BE2C (cell line): ENCODE results near the gene DIS3L2.

ENCODE experiments used
- DNase-seq: peaks from one replicate; pipeline ENCODE4 v3.0.0-alpha.2; 2020
- H3K27me3 ChIP-seq: fragments of 250-450 bp; sonication (Bioruptor Pico); 2 replicates; pipeline ENCODE4 v1.5.1; 2020; ENCODE audit warnings: mild to moderate bottlenecking
- H3K36me3 ChIP-seq: fragments of 250-450 bp; sonication (Bioruptor Pico); 2 replicates; pipeline ENCODE4 v1.5.1; 2020; ENCODE audit warnings: mild to moderate bottlenecking
- H3K4me1 ChIP-seq: fragments of 250-450 bp; sonication (Bioruptor Pico); 2 replicates; pipeline ENCODE4 v1.5.1; 2020
- H3K4me3 ChIP-seq: 2 replicates; pipeline ENCODE4 v1.5.1; 2011; ENCODE audit warnings: low read depth, low read length
- H3K9me3 ChIP-seq: fragments of 250-450 bp; sonication (Bioruptor Pico); 2 replicates; pipeline ENCODE4 v1.5.1; 2020
- CTCF ChIP-seq: IDR thresholded peaks from 2 replicates; pipeline ENCODE4 v1.5.1; 2012; ENCODE audit warnings: mild to moderate bottlenecking, low read depth, low read length

Gene DIS3L2

GRCh38 chr2:232134939-232135338, 173.4 kb downstream of the DIS3L2 start:
- Histone ChIP-seq H3K4me1 (no peaks in the 10 kb centered on the region), H3K27me3 (no peaks in the 10 kb centered on the region), H3K36me3 (peaks cover 3% of the 10 kb centered on the region; the same call in 1 of the 2 replicates), H3K4me3 (no peak overlapping the region), H3K9me3 (no peaks in the 10 kb centered on the region)
- TF ChIP-seq CTCF: no peak
- no peak for DNase-seq

- H3K27me3 ChIP-seq: no peaks in the 10 kb centered on the region
- DNase-seq: no peak
Observed at GRCh38 chr2:232137356-232138147, 176.0 kb downstream of the DIS3L2 start.

GRCh38 chr2:232138441-232138840, 176.9 kb downstream of the DIS3L2 start:
- no peaks in the 10 kb centered on the region for H3K9me3 ChIP-seq
- TF ChIP-seq CTCF: no peak

More at GRCh38 chr2:232137356-232138147, 176.0 kb downstream of the DIS3L2 start:
- Histone ChIP-seq H3K9me3 (no peaks in the 10 kb centered on the region), H3K4me1 (no peaks in the 10 kb centered on the region), H3K4me3 (no peak overlapping the region), H3K36me3 (no peaks in the 10 kb centered on the region)
- TF ChIP-seq CTCF: no peak

GRCh38 chr2:232139171-232139594, 177.7 kb downstream of the DIS3L2 start:
- Histone ChIP-seq H3K36me3 (no peaks in the 10 kb centered on the region), H3K4me3 (no peak overlapping the region), H3K27me3 (no peaks in the 10 kb centered on the region), H3K9me3 (no peaks in the 10 kb centered on the region), H3K4me1 (no peaks in the 10 kb centered on the region)
- no peak for TF ChIP-seq CTCF
- no peak for DNase-seq

More at GRCh38 chr2:232138441-232138840, 176.9 kb downstream of the DIS3L2 start:
- H3K27me3 ChIP-seq: no peaks in the 10 kb centered on the region
- no peaks in the 10 kb centered on the region for H3K36me3 ChIP-seq
- DNase-seq: no peak
- H3K4me3 ChIP-seq: no peak overlapping the region
- H3K4me1 ChIP-seq: no peaks in the 10 kb centered on the region

- H3K4me1 ChIP-seq: no peaks in the 10 kb centered on the region
Observed at GRCh38 chr2:232139786-232140562, 178.5 kb downstream of the DIS3L2 start.

More at GRCh38 chr2:232139786-232140562, 178.5 kb downstream of the DIS3L2 start:
- no peak for TF ChIP-seq CTCF
- no peaks in the 10 kb centered on the region for H3K36me3 ChIP-seq
- H3K4me3 ChIP-seq: no peak overlapping the region
- no peaks in the 10 kb centered on the region for H3K27me3 ChIP-seq
- DNase-seq: no peak
- H3K9me3 ChIP-seq: no peaks in the 10 kb centered on the region
